ENCODE data around the gene MNAT1.

- TF ChIP-seq ZNF155 (tag by site-specific recombination; IDR thresholded peaks at IDR 0.05) (no peak), ZSCAN18 (tag by site-specific recombination; IDR thresholded peaks at IDR 0.05) (no peak), ZNF501 (tag by site-specific recombination; IDR thresholded peaks at IDR 0.05) (no peak), CTCF (tag by site-specific recombination; IDR thresholded peaks at IDR 0.05) (no peak), ZNF830 (tag by site-specific recombination; IDR thresholded peaks at IDR 0.05; ENCODE audit: low read depth) (no peak)
These were observed 285.0 kb downstream of the MNAT1 start for GRCh38 chr14:61019537-61019936.

Data from HEK293 (cell line).